NCI-H1417 (cell line): ENCODE results near the gene TMPRSS9.
A peak's percentile ranks its signal among the peaks of the same experiment; 100 is the strongest.
"Not testable (repeated sequence)": the region's sequence is repeated elsewhere in the genome, so short reads cannot be mapped to it uniquely, and the experiment has no call there.

Experiments used
- DNase-seq, 3 experiments: peaks; one replicate each; lab custom pipeline; 2025; lab: John Stamatoyannopoulos, UW

TMPRSS9 gene

GRCh38 chr19:2438178-2438577 is 78.1 kb downstream of the TMPRSS9 start:
- DNase-seq = no peak

GRCh38 chr19:2440515-2440914 is 80.5 kb downstream of the TMPRSS9 start:
- DNase-seq = no peak

- DNase-seq = no peak
Observed at GRCh38 chr19:2441096-2441752, 81.2 kb downstream of the TMPRSS9 start.

- no peak for DNase-seq
Observed at GRCh38 chr19:2443116-2443784, 83.2 kb downstream of the TMPRSS9 start.

GRCh38 chr19:2443785-2444182 is 83.7 kb downstream of the TMPRSS9 start:
- no peak for DNase-seq

GRCh38 chr19:2444251-2445002 is 84.4 kb downstream of the TMPRSS9 start:
- DNase-seq = no peak

- DNase-seq = peak; percentile 24 to 63 (median 43)
Observed at GRCh38 chr19:2446381-2446780, 86.3 kb downstream of the TMPRSS9 start.

GRCh38 chr19:2449019-2449418 is 89.0 kb downstream of the TMPRSS9 start:
- no peak for DNase-seq

GRCh38 chr19:2451138-2451537 is 91.1 kb downstream of the TMPRSS9 start:
- DNase-seq = no peak

GRCh38 chr19:2451741-2452140 is 91.7 kb downstream of the TMPRSS9 start:
- no peak for DNase-seq

GRCh38 chr19:2453431-2454025 is 93.5 kb downstream of the TMPRSS9 start:
- no peak for DNase-seq

- DNase-seq = no peak
Observed at GRCh38 chr19:2454199-2454961, 94.3 kb downstream of the TMPRSS9 start.

- no peak for DNase-seq
Observed at GRCh38 chr19:2454962-2455850, 95.1 kb downstream of the TMPRSS9 start.

- DNase-seq = peak; percentile 9 to 38 (median 27)
Observed at GRCh38 chr19:2455851-2456570, 95.9 kb downstream of the TMPRSS9 start.

- no peak for DNase-seq
Observed at GRCh38 chr19:2457394-2458037, 97.5 kb downstream of the TMPRSS9 start.

GRCh38 chr19:2458054-2458453 is 98.0 kb downstream of the TMPRSS9 start:
- no peak for DNase-seq

GRCh38 chr19:2458776-2459175 is 98.7 kb downstream of the TMPRSS9 start:
- not testable (repeated sequence) for DNase-seq

- DNase-seq = no peak
Observed at GRCh38 chr19:2460245-2460644, 100.2 kb downstream of the TMPRSS9 start.

GRCh38 chr19:2461751-2462634 is 101.9 kb downstream of the TMPRSS9 start:
- DNase-seq = peak; percentile 71 to 93 (median 74)
